DOHH2 (cell line): ENCODE measurements around the gene KRTAP10-1.
"Not testable (repeated sequence)": the region's sequence is repeated elsewhere in the genome, so short reads cannot be mapped to it uniquely, and the experiment has no call there.

ENCODE experiments used
- H3F3A ChIP-seq: fragments of 200-600 bp; sonication (generic), shearing (Covaris generic); 2 replicates; pipeline ENCODE4 v1.6.0; 2016; ENCODE audit warnings: antibody characterized with exemption, mild to moderate bottlenecking; ENCODE audit not compliant: control insufficient read depth, insufficient read depth
- H3K27ac ChIP-seq: fragments of 200-600 bp; sonication (generic); 2 replicates; pipeline ENCODE4 v1.5.1; 2014; ENCODE audit warnings: low read depth, mild to moderate bottlenecking, low read length, moderate library complexity
- H3K27me3 ChIP-seq: fragments of 200-600 bp; sonication (generic); 2 replicates; pipeline ENCODE4 v1.6.1; 2014; ENCODE audit warnings: mild to moderate bottlenecking, low read length, mixed read lengths; ENCODE audit not compliant: control insufficient read depth
- H3K36me3 ChIP-seq: fragments of 200-600 bp; sonication (generic); 2 replicates; pipeline ENCODE4 v1.6.1; 2014; ENCODE audit warnings: mild to moderate bottlenecking, low read length, moderate library complexity, mixed read lengths; ENCODE audit not compliant: control insufficient read depth
- H3K4me1 ChIP-seq: fragments of 200-600 bp; sonication (generic); 2 replicates; pipeline ENCODE4 v1.6.1; 2014; ENCODE audit warnings: mild to moderate bottlenecking, low read length, mixed read lengths; ENCODE audit not compliant: control insufficient read depth
- H3K4me2 ChIP-seq: fragments of 200-600 bp; sonication (generic); 2 replicates; pipeline ENCODE4 v1.6.0; 2014; ENCODE audit warnings: mild to moderate bottlenecking, low read length, moderate library complexity
- H3K4me3 ChIP-seq: fragments of 200-600 bp; sonication (generic); 2 replicates; pipeline ENCODE4 v1.5.1; 2014; ENCODE audit warnings: mild to moderate bottlenecking, low read length, mixed read lengths
- H3K79me2 ChIP-seq: fragments of 200-600 bp; sonication (generic); 2 replicates; pipeline ENCODE4 v1.6.1; 2014; ENCODE audit warnings: mild to moderate bottlenecking, low read length, mixed read lengths; ENCODE audit not compliant: control insufficient read depth
- H3K9me2 ChIP-seq: fragments of 200-600 bp; sonication (generic); replicated peaks from 2 replicates; pipeline ENCODE4 v1.6.1; 2014; ENCODE audit warnings: mild to moderate bottlenecking, low read length, mixed read lengths; ENCODE audit not compliant: control insufficient read depth
- H3K9me3 ChIP-seq: fragments of 200-600 bp; sonication (generic); 2 replicates; pipeline ENCODE4 v1.6.1; 2014; ENCODE audit warnings: antibody characterized with exemption, low read length, mixed read lengths; ENCODE audit not compliant: control insufficient read depth, insufficient read depth
- H4K20me1 ChIP-seq: fragments of 200-600 bp; sonication (generic); 2 replicates; pipeline ENCODE4 v1.6.0; 2014; ENCODE audit warnings: low read depth, mild to moderate bottlenecking, antibody characterized with exemption, low read length, moderate library complexity; ENCODE audit not compliant: control insufficient read depth, insufficient read depth
- EZH2phosphoT487 ChIP-seq: fragments of 200-600 bp; sonication (generic); IDR thresholded peaks from 2 replicates; pipeline ENCODE4 v1.6.1; 2017; ENCODE audit warnings: borderline replicate concordance, mild to moderate bottlenecking, antibody characterized with exemption, low read length, moderate library complexity, mixed read lengths
- TF ChIP-seq, protein P1 (sequence below): fragments of 200-600 bp; sonication (generic); IDR thresholded peaks from one replicate; pipeline ENCODE4 v1.5.1; 2014; ENCODE audit warnings: antibody characterized with exemption, mild to moderate bottlenecking, low read depth, low read length; ENCODE audit not compliant: poor library complexity, severe bottlenecking

Gene KRTAP10-1

DNA sequence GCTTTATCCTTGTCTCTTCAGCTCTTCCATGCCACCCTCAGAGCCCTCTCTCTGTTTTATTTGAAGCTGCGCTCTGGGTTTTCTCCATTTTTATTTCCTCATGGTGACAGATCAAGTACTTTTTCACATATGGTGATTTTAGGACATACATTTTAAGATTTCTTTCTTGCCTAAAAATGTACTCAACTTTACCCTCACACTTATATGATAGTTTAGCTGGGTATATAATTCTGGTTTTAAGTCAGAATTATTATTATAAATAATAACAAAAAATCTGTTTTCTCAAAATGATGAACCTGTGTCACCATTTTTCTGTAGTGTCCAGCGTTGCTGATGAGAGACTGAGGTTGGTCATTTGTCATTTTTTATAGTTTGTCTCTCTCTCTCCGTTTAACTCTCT is 41.2 kb upstream of the KRTAP10-1 start:
- no peaks in the 10 kb centered on the region for H3K36me3 ChIP-seq
- no peaks in the 10 kb centered on the region for H3K9me2 ChIP-seq
- TF ChIP-seq EZH2phosphoT487, result no peak
- TF ChIP-seq, protein P1, sequence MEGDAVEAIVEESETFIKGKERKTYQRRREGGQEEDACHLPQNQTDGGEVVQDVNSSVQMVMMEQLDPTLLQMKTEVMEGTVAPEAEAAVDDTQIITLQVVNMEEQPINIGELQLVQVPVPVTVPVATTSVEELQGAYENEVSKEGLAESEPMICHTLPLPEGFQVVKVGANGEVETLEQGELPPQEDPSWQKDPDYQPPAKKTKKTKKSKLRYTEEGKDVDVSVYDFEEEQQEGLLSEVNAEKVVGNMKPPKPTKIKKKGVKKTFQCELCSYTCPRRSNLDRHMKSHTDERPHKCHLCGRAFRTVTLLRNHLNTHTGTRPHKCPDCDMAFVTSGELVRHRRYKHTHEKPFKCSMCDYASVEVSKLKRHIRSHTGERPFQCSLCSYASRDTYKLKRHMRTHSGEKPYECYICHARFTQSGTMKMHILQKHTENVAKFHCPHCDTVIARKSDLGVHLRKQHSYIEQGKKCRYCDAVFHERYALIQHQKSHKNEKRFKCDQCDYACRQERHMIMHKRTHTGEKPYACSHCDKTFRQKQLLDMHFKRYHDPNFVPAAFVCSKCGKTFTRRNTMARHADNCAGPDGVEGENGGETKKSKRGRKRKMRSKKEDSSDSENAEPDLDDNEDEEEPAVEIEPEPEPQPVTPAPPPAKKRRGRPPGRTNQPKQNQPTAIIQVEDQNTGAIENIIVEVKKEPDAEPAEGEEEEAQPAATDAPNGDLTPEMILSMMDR, result no peak
- H3K27ac ChIP-seq, result no peak overlapping the region
- no peaks in the 10 kb centered on the region for H3K79me2 ChIP-seq
- no peaks in the 10 kb centered on the region for H3F3A ChIP-seq
- H3K4me2 ChIP-seq, result no peak overlapping the region
- H3K9me3 ChIP-seq, result peaks cover 13% of the 10 kb centered on the region; the same call in 1 of the 2 replicates
- no peaks in the 10 kb centered on the region for H3K27me3 ChIP-seq
- no peak overlapping the region for H3K4me3 ChIP-seq
- no peaks in the 10 kb centered on the region for H3K4me1 ChIP-seq
- H4K20me1 ChIP-seq, result no peaks in the 10 kb centered on the region

DNA sequence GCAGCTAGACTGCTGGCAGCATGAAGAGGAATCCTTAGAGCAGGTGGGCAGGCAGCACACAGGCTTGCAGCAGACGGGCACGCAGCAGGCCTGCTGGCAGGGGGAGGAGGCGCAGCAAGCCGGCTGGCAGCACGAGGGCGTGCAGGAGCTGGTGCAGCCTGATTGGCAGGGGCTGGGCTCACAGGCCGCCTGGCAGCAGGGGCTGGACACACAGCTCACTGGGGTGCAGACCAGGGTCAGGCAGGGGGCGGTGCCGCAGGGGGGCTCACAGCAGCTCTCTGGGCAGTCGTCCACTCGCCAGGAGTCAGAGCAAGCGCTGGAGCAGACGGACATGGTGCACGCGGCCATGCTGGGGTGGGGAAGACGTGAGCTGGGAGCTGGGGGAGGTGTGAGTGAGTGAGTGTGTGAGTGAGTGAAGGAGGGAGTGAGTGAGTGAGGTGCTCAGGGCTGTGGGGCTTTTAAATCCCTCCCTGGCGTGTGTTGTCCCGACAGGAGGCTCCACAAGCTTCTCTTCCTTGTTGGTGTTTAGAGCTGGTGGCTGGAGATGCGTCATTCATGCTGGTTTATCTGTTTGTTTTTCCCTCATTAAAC is 40.3 kb upstream of the KRTAP10-1 start, which contains the start of gene KRTAP10-5:
Gene KRTAP10-5 (minus strand): TSS at position 374 of the 591 bp plus-strand sequence. CDS start 26 bp downstream, at position 348.
- H3K27ac ChIP-seq, H3K27me3 ChIP-seq, H3K4me3 ChIP-seq, H3F3A ChIP-seq, H4K20me1 ChIP-seq, H3K4me1 ChIP-seq, H3K9me2 ChIP-seq, H3K36me3 ChIP-seq, H3K79me2 ChIP-seq, H3K4me2 ChIP-seq: not testable (repeated sequence)
- peaks cover 13% of the 10 kb centered on the region; the same call in 1 of the 2 replicates for H3K9me3 ChIP-seq

DNA sequence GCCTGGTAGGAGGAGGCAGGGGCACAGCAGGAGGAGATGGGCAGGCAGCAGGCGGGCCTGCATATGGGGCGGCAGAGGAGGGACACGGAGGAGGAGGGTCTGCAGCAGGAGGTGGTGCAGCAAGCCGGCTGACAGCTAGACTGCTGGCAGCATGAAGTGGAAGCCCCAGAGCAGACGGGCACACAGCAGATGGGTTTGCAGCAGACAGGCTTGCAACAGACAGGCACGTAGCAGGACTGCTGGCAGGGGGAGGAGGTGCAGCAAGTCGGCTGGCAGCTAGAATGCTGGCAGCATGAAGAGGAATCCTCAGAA is 39.8 kb upstream of the KRTAP10-1 start:
- H3K9me3 ChIP-seq, result peaks cover 13% of the 10 kb centered on the region; the same call in 1 of the 2 replicates
- H3K4me2 ChIP-seq, result no peak overlapping the region
- TF ChIP-seq EZH2phosphoT487, result no peak
- TF ChIP-seq, protein P1, result no peak
- no peaks in the 10 kb centered on the region for H3F3A ChIP-seq
- no peak overlapping the region for H3K27ac ChIP-seq
- no peaks in the 10 kb centered on the region for H3K36me3 ChIP-seq
- H3K79me2 ChIP-seq, result no peaks in the 10 kb centered on the region
- H3K9me2 ChIP-seq, result no peaks in the 10 kb centered on the region
- no peaks in the 10 kb centered on the region for H3K27me3 ChIP-seq
- no peak overlapping the region for H3K4me3 ChIP-seq
- H4K20me1 ChIP-seq, result no peaks in the 10 kb centered on the region
- H3K4me1 ChIP-seq, result no peaks in the 10 kb centered on the region

DNA sequence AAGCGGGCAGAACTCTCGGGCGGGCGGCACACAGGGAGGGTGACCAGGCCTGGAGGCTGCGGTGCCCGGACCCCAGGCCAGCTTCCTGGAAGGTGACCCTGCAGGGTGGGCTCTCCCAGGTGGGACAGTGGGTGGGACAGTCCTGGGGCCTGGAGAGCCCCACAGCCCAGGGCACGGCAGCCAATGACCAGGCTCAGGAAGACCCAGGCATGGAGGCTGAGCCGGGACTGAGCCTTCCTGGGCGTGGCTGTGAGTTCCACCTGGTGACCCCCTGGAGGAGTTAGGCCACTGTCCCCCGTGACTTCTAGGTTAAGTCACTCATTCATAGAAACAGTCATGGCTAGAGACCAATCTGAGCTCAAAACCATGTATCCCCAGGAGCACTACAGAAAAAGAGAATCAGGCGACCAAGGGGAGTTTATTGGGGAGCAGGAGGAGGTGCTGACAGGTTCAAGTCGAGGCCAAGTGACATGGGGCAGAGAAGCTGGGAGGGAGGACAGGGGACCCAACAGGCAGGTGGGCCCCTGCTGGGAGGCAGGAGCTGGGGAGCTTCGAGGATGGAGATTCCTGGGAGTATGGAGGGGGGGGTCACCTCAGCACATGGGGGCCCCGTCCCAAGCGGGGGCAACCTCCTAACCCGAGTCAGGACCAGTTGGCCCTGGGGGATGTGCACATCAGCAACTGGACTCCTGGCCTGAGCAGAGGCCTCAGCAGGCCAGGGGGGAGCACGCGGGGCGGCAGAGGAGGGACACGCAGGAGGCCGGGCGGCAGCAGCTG is 39.2 kb upstream of the KRTAP10-1 start:
- Histone ChIP-seq H3K27ac (no peak overlapping the region), H3F3A (no peaks in the 10 kb centered on the region), H3K36me3 (no peaks in the 10 kb centered on the region), H3K27me3 (no peaks in the 10 kb centered on the region), H3K4me2 (no peak overlapping the region), H3K9me2 (no peaks in the 10 kb centered on the region), H3K9me3 (peaks cover 13% of the 10 kb centered on the region; the same call in 1 of the 2 replicates), H4K20me1 (no peaks in the 10 kb centered on the region), H3K79me2 (no peaks in the 10 kb centered on the region), H3K4me3 (no peak overlapping the region), H3K4me1 (no peaks in the 10 kb centered on the region)
- no peak for TF ChIP-seq EZH2phosphoT487
- TF ChIP-seq, protein P1, result no peak
